HG02938 (cell line): Measurements from ENCODE around the gene SPG11.
"Not testable (repeated sequence)": the region's sequence is repeated elsewhere in the genome, so short reads cannot be mapped to it uniquely, and the experiment has no call there.

Experiments
- ATAC-seq: cut with Tn5 transposase; IDR thresholded peaks from one replicate; pipeline ENCODE4 v1.9.1; 2021; ENCODE audit warnings: mild to moderate bottlenecking, moderate library complexity; ENCODE audit not compliant: unreplicated experiment

The SPG11 gene

DNA sequence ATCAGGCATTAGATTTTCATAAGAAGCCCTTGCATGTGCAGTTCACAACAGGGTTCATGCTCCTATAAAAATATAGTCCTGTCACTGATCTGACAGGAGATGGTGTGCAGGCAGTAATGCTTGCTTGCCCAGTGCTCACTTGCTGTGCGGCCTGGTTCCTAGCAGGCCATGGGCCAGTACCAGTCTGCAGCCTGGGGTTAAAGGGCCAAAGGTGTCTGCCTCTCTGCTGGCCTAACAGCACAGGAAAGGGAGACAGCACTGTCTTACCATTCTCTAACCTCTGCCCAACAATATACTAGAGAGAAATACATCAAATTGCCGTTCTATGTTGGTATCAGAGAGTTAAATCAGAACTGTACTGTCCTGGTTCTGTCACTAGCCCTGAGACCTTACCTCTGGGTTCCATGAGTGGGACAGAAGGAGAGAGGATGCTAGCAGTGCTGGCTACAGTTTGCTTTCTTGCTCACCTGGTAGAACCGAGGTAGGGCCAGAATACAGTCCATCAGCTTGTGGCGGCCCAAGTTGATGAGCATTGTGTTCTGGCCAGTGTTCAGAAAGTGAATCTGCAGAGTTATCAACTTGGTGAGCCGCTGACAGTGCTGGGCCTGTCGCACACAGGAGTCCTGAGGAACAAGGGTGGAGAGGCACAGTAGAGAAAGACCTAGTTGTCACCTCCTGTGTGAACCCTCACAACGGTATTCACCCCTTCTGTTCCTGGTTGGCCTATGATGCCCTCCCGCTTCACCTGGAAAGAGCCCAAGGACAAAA, 97.9 kb downstream of the SPG11 start:
- ATAC-seq: no peak

DNA sequence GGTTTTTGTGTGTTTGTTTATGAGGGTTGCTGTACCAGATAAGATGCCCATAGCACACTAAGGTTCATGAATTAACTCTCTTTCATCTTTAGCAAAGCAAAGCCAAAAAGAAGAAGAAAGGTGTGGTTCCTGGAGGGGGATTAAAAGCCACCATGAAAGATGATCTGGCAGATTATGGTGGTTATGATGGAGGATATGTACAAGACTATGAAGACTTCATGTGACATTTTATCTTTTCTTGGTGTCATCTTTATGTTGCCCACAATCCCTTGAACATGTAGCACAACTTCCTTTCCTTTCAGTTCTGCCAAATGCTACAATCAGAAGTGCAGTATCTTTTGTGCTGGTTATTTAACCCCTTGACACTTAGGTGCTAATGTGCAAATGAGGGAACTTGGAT, 102.5 kb downstream of the SPG11 start:
- not testable (repeated sequence) for ATAC-seq

DNA sequence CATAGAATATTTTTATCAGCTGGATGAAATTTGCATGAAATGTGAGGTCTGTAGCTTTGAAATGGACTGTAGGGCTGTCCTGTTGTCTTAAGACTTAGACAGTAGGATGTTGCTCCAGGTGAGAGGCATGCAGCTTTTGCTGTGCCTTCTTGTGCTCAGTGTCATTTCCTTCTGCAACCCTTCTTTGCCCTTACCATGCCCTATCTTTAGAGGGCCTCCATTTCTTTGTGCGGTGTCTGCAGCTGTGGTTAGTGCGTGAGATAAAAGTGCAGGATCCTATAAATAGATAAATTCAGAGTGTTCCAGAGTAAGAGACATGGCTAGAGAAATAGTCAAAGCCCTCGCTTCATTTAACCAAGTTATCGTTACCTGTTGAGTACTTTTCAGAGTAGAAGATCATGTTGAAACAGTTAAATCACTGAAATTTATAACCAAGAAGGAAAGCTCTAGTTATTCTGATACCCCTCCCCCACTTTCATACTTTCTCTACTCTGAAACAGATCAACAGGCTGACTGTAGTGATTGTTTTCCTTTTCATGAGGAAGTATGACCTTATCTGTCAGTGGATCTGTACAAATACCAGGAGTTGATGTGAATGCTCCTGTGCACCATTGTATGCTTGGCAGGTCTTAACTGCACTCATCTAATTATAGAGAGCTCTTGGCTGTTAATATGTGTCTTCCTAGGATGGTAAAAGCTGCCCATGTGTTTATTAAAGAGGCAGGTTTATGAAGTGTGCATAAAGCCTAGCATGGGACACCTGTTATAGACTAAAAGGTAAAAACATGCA, 108.3 kb downstream of the SPG11 start:
- no peak for ATAC-seq

DNA sequence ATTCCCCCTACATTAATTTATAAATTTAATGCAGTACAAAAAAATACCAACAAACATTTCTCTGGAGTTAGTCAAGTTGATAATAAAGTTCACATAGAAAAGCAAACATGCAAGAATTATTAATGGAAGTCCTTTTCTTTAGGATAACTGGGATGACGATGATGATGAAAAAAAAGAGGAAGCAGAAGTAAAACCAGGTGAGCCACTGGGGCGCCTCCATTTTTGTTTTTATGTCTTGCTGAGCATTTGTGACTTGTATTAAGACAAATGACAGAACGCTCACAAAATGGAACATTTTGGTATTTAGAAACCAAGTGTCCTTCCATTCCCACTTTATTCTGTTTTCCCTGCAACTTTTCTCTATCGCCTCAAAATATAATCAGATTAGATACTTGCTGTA, 112.7 kb downstream of the SPG11 start:
- no peak for ATAC-seq

DNA sequence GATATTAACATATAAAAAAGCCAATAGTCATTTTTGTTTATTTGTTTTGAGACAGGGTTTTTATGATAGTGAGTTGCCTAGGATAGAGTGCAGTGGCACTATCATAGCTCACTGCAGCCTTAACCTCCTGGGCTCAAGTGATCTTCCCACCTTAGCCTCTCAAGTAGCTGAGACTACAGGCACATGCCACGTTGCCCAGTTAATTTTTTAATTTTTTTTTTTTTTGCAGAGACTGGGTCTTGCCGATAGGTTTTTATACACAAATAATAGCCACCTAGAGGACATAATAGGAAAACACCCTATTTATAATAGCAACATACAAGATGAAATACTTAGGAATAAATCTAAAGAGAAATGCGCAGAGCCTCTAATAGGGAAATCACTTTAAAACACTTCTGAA, 113.2 kb downstream of the SPG11 start:
- no peak for ATAC-seq

DNA sequence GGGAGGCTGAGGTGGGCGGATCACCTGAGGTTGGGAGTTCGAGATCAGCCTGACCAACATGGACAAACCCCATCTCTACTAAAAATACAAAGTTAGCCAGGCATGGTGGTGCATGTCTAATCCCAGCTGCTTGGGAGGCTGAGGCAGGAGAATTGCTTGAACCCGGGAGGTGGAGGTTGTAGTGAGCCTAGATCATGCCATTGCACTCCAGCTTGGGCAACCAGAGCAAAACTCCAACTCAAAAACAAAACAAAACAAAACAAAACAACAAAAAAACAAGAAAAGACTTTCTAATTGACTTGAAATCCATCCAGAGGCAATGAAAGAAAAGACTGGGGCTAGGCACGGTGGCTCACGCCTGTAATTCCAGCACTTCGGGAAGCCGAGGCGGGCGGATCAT, 114.3 kb downstream of the SPG11 start:
- ATAC-seq: not testable (repeated sequence)

DNA sequence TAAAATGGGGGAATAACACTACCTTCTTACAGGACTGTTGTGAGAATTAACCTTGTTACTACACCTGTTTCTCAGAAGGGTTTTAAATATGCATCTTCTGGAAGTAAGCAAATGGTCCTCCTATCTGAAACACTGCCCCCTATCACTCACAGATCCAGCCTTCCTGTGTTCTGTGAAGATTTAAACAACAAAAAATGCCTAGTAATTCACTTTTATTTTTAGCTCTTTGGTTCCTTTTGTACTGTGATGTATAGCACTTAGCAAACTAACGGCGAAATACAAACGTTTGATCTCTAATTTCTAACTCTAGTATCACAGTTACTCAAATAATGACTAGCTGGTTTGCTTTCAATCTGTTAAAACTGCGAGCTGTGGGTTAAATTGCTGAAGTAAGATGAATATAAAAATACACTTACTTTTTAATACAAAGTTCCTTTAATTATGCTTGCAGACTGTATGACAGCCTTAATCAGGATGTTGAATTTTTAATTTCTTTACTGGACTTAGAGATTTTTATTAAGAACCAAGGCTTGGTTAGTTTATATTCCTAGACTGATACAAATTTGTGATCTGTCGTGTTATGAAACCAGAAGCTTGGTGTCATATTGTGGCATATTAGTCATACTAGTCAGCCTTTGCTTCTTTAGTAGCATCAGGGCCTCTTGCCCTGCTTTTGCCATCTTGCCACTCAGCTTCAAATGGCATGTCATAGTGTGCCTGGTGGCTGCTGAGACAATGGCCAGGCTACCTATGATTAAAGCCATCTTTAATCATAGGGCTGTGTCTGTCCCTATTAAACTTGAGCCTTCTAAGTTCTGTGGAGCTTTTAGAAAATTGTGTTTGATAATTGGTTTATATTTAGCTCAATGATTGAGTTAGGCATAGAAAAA, 117.3 kb downstream of the SPG11 start:
- ATAC-seq: peak; percentile 63

DNA sequence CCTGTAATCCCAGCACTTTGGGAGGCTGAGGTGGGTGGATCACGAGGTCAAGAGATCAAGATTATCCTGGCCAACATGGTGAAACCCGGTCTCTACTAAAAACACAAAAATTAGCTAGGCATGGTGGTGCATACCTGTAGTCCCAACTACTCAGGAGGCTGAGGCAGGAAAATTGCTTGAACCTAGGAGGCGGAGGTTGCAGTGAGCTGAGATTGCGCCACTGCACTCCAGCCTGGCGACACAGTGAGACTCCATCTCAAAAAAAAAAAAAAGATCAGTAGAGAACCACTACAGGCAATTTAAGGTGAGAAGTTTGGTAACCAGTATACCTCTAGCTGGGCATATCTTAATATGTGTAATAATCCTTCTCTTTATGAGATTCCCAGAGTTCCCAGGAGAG, 118.7 kb downstream of the SPG11 start:
- ATAC-seq: not testable (repeated sequence)

DNA sequence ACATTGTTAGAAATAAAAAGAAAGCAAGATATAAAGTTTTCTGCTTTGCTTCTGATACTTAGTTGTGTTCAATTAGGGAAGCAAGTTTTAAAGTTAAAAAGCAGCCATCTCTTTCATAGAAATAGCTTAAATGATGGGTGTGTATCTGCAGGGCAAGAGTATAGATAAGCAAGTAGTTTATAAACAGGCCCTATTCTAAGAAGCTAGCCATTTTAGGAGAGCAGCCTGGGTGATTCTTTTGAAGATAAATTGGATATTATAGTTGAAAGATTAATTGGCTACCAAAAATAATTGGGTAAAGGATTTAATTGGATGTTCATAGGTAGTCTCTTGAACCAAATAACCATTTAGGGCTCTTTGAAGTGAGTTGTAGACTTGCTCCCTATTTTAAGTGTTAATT, 120.9 kb downstream of the SPG11 start:
- no peak for ATAC-seq

DNA sequence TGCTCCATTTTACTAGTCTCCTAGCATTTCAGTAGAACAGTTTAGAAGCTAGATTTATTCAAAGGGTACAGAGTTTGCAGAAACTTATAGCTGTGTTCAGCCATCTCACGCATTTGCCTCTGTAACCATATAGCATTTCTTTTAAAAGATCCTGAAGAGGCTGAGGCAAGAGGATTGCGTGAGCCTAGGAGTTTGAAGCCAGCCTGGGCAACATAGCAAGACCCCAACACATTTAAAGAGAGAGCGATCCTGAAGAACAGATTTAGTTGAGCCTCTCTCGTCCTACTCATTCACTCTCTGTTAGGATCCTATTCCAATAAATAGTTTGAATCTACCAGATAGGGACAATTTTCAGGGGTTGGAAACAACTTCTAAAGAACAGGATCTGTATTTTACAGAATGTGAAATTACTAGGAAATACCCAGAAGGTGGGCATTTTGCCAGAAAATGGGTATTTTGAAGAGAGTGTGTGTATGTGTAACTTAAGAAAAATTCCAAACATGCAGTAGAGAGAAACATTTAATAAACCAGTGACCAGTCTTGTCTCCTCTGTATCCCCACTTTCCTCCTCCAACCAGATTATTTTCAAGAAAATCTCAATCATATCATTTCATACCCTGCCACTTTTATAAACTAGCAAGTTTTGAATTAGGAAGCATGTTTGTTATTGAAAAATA, 122.0 kb downstream of the SPG11 start:
- ATAC-seq: no peak

DNA sequence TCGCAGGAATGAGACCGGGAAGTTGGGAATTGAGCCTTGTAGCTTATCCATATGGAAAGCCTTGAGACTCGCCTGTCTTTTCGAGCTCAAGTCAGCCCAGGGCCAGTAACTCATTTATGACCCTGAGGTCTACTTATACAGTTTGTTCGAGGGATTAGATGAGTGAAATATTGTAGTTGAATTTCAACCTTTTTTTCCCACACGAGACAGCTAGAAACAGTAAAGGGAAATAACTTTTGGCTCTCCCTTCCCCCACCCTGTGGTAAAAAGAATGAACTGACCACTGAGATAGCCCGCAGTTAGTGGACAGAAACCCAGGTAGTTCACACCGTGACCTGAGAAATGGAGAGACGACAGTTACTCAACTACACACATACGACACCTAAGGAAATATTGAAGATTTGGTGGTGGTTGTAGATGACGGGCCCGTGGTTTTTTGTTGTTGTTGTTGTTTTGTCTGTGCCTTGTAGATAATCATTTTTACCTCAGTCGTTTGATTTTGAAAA, 125.7 kb downstream of the SPG11 start:
- ATAC-seq: no peak

DNA sequence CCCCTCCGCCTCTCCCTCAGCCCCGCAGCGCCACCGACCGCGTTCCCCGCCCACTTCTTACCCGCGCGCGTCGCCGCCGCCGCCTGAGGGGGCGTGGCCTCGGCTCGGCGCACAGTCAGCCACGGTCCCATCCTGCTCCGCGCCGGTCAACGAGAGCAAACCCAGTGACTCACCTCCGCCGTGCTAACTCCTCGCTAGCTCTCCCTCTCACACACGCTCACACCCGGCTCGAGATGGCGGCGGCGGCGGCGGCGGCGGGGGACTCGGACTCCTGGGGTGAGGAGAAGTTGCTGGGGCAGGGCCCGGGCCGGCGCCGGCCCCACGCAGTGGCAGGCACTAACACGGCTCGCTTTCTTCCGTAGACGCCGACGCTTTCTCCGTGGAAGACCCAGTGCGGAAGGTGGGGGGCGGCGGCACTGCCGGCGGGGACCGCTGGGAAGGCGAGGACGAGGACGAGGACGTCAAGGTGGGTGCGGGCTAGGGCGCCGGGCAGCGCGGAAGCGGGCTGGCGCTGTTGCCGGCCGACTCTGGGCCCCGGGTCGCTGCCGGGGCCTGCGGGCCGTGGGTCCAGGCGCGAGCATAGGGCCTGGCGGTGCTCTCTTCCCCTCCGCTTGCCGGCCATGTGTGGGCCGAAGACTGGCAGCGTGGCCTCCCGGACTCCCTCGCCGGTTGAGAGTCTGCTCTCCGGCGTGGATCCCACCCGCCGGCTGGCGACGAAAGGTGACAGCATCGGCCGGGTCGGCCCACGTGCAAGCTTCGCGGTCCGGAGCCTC, 126.3 kb downstream of the SPG11 start, which contains the start of gene EIF3J:
Gene EIF3J, plus strand, starts transcription at position 186 of the 773 bp plus-strand sequence. Its CDS starts 48 bp downstream, at position 234.
- ATAC-seq: peak; percentile 84

DNA sequence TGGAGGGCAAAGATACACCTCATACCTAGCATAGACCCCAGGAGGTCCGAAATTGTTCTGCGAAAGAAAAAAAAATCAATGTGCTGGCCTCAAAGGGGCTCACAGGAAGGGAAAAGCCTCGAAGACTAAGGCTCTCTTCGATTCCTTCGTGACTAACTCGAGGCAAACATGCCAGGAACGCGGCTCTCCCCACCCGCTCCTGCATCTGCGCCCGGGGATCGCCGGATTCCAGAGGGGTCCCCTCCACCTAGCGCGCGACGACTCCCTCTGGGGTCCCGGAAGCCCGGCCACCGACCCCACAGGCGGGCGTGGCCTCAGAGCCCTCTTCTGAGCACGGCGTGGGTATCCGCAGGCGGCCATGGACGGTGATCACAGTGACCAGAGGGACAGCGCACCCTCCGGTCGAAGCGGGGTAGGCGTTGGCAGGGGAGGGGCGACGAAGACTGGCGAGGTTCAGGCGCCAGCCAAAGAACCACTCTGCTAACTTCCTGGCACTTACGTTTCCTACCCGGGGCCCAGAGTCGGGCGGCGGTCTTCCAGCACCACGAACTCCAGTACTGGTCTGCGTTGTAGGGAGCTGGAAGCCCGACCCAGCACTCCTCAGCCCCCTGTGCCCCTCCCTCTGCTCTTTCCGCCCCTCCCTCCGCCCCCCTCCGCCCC, 127.0 kb downstream of the SPG11 start:
- peak; percentile 49 for ATAC-seq

DNA sequence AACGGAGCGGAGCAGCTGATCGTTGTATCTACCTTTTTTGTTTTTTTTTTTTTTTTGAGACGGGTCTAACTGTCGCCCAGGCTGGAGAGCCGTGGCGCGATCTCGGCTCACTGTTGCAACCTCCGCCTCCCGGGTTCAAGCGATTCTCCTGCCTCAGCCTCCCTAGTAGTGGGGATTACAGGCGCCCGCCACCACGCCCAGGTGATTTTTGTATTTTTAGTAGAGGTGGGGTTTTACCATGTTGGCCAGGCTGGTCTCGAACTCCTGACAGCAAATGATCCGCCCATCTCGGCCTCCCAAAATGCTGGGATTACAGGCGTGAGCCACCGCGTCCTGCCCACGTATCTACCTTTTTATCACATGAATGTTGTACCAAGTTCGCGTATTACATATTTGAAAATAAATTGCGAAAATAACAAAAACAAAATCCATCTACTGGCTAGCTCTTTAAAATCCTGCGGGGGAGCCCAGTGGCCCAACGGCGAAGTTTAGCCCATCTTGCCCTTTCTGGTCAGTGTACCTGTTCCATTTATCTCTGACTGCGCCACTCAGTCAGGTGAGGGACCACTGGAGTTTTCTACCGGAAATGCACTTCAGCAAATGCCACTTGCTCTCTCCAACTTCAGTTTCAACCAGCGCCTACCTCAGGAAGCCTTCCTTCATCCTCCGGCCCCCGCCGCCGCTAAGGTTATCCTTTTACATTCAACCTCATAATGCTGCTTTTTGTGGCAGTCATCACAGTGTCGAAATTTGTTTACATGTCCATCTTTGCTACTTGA, 127.8 kb downstream of the SPG11 start:
- ATAC-seq: no peak

DNA sequence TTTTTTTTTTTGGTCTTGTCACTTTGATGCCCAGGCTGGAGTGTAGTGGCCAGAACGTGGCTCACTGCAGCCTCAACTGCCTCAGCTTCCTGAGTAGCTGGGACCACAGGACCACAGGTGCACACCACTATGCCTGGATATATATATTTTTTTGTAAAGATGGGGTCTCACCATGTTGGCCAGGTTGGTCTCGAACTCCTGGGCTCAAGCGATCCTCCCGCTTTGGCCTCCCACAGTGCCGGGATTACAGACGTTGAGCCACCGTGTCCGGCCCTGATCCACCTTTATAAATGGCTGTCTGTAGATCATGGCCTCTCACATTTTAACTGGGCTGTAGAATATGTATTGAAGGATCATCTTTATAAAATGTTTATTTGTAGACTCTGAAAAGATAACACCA, 128.4 kb downstream of the SPG11 start:
- no peak for ATAC-seq

DNA sequence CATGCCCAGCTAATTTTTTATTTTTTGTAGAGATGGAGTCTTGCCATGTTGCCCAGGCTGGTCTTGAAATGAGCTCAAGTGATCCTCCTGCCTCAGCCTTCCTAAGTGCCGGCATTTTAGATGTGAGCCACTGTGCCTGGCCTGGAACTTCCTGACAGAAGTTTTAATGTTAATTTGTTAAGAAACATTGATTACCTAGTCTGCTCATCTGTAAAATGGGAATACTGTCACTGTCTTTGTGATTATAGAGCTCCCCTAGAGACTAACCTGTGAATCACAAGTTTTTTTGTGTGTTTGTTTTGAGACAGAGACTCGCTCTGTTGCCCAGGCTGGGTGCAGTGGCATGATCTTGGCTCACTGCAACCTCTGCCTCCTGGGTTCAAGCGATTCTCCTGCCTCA, 130.8 kb downstream of the SPG11 start:
- ATAC-seq: no peak

DNA sequence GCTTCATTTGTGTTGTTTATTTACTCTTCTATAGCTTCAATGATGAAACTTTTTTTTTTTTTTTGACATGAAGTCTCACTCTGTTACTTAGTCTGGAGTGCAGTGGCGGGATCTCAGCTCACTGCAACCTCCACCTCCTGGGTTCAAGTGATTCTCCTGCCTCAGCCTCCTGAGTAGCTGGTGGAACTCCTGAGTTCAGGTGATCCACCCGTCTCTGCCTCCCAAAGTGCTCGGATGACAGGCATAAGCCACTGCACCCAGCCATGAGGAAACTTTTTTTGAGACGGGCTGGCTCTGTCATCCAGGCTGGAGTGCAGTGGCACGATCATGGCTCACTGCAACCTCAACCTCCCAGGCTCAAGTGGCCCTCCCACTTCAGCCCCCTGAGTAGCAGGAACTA, 131.2 kb downstream of the SPG11 start:
- ATAC-seq: not testable (repeated sequence)

DNA sequence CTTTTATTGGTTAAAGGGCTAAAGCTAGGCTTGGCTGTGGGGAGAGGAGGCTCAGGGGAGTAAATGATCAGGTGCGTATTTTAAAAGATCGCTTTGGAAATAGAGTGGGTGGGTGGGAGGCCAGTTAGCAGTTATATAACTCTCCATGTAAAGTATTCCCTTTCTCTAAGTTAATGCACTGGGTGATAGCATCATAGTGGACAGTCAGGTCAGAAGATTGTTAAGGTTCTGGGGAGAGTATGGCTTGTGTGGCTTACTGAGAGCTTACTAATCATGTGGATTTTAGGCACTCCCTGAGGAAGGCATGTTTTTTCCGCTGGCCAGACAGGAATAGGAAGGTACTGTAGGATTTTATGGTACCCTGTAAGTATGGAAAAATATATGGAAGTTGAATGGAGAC, 132.8 kb downstream of the SPG11 start:
- ATAC-seq: no peak
